ENCODE measurements around the gene DAND5. TPM values are rescaled to one million over a fixed set of nuclear protein-coding genes. Genes with fewer than 3 reads are reported as not detected.
"Not testable (repeated sequence)": the region's sequence is repeated elsewhere in the genome, so short reads cannot be mapped to it uniquely, and the experiment has no call there.

DAND5 gene
- total and polyA plus RNA-seq, 3 experiments from 2014 or later, result not detected

GRCh38 chr19:12953138-12953798 lies 16.1 kb upstream of the DAND5 start:
- Mint-ChIP-seq H3K4me3 (no peak overlapping the region), H3K9me3 (no peaks in the 10 kb centered on the region), H3K27ac (no peak overlapping the region), H3K4me1 (peaks cover 23 to 35% (median 24%) of the 10 kb centered on the region in 3 donors), H3K36me3 (peaks cover 0 to 76% (median 2%) of the 10 kb centered on the region in 3 donors), H3K27me3 (no peaks in the 10 kb centered on the region)
- H3K27ac ChIP-seq (ENCODE audit: low read depth, low read length), result no peak overlapping the region
- no peak for DNase-seq
- CTCF ChIA-PET, result interaction anchor here (0.6 to 4.1 kb wide), 3 partner anchors 12 to 68 kb away, joined by 3 to 20 read pairs (median 4); no protein-coding TSS in a partner anchor
- POLR2A ChIA-PET, result interaction anchor here (0.5 kb wide), 1 partner anchor 768 kb away, joined by 4 read pairs; no protein-coding TSS in a partner anchor
- no peaks in the 10 kb centered on the region for H3K27me3 ChIP-seq (ENCODE audit: insufficient read depth, low read length, poor library complexity, severe bottlenecking)
- H3K4me1 ChIP-seq (ENCODE audit: insufficient read depth, low read length), result peaks cover 15% of the 10 kb centered on the region
- peaks cover 38% of the 10 kb centered on the region for H3K36me3 ChIP-seq (ENCODE audit: insufficient read depth, low read length)
- H3K9me3 ChIP-seq (ENCODE audit: low read length), result no peaks in the 10 kb centered on the region
- no peak overlapping the region for H3K4me3 ChIP-seq (ENCODE audit: low read length)

DNA sequence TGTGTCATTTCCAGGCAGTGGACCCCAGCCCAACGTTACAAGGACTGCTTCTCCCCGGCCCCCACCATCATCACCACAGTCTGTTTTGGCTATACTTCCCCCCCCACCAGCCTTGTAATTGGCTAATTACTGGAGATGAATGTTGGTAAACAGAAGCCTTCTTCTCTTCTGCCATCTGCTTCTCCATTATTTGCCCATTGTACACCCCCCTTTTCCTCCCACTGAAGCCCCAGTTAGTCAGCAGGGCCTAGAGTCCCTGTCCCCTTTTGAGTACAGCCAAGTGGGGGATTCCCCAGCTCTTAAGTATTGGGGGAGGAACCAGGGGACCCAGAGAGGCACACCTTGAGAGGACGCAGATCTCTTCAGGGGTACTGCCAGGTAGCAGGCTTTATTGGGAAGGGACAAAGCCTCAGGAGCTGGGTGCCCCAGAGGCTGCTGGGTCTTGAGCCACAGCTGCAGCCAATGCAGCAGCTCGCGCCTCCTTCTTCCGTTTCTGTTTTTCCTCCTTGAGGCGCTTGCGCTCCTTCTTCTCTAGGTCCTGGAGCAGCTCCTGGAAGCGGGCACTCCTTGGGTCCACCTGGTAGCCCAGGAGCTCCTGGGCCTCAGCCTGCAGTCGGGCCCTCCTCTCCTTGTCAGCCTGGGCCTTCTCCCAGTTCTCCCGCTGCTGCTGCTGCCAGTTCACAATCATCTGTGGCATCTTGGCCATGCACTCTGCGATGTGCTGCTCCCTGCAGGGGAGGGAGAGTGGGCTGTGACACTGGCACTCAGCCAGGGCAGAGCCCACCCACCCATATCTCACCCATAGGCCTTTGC lies 15.4 kb upstream of the DAND5 start:
- H3K4me1 ChIP-seq (ENCODE audit: insufficient read depth, low read length), result peaks cover 15% of the 10 kb centered on the region
- no peaks in the 10 kb centered on the region for H3K9me3 ChIP-seq (ENCODE audit: low read length)
- H3K36me3 ChIP-seq (ENCODE audit: insufficient read depth, low read length), result peaks cover 30% of the 10 kb centered on the region
- ChIA-PET POLR2A (interaction anchor here (0.5 to 0.7 kb wide), 2 partner anchors 8 to 1124 kb away, joined by 3 to 13 read pairs; no protein-coding TSS in a partner anchor), CTCF (interaction anchor here (0.6 to 4.1 kb wide), 4 partner anchors 12 to 69 kb away, joined by 3 to 30 read pairs (median 12); no protein-coding TSS in a partner anchor)
- peak overlapping the region in 5 of 7 donors; percentile 35 to 93 (median 85) for H3K4me3 Mint-ChIP-seq
- H3K27ac Mint-ChIP-seq, result peak overlapping the region in 7 of 8 donors; percentile 50 to 91 (median 65)
- H3K9me3 Mint-ChIP-seq, result no peaks in the 10 kb centered on the region
- DNase-seq, result no peak
- H3K36me3 Mint-ChIP-seq, result peaks cover 0 to 69% (median 2%) of the 10 kb centered on the region in 3 donors
- no peak overlapping the region for H3K4me3 ChIP-seq (ENCODE audit: low read length)
- H3K27me3 Mint-ChIP-seq, result no peaks in the 10 kb centered on the region
- no peaks in the 10 kb centered on the region for H3K27me3 ChIP-seq (ENCODE audit: insufficient read depth, low read length, poor library complexity, severe bottlenecking)
- H3K27ac ChIP-seq (ENCODE audit: low read depth, low read length), result no peak overlapping the region
- peaks cover 23 to 35% (median 24%) of the 10 kb centered on the region in 3 donors for H3K4me1 Mint-ChIP-seq

- H3K4me1 Mint-ChIP-seq, result peaks cover 23 to 35% (median 24%) of the 10 kb centered on the region in 3 donors
- H3K9me3 Mint-ChIP-seq, result no peaks in the 10 kb centered on the region
- H3K9me3 ChIP-seq (ENCODE audit: low read length), result no peaks in the 10 kb centered on the region
- H3K36me3 Mint-ChIP-seq, result peaks cover 0 to 63% (median 2%) of the 10 kb centered on the region in 3 donors
- peak overlapping the region; percentile 51 to 91 (median 67) for H3K27ac Mint-ChIP-seq
- H3K36me3 ChIP-seq (ENCODE audit: insufficient read depth, low read length), result peaks cover 24% of the 10 kb centered on the region
- POLR2A ChIA-PET, result interaction anchor here (0.7 to 1.1 kb wide), 2 partner anchors 8 to 69 kb away, joined by 3 read pairs; no protein-coding TSS in a partner anchor
- H3K4me3 ChIP-seq (ENCODE audit: low read length), result no peak overlapping the region
- peak overlapping the region; percentile 7 to 93 (median 85) for H3K4me3 Mint-ChIP-seq
- no peak overlapping the region for H3K27ac ChIP-seq (ENCODE audit: low read depth, low read length)
- CTCF ChIA-PET, result interaction anchor here (3.8 kb wide), 1 partner anchor 11 kb away, joined by 30 read pairs; no protein-coding TSS in a partner anchor
- H3K27me3 ChIP-seq (ENCODE audit: insufficient read depth, low read length, poor library complexity, severe bottlenecking), result no peaks in the 10 kb centered on the region
- H3K27me3 Mint-ChIP-seq, result no peaks in the 10 kb centered on the region
- DNase-seq, result no peak
- H3K4me1 ChIP-seq (ENCODE audit: insufficient read depth, low read length), result peaks cover 15% of the 10 kb centered on the region
Observed at GRCh38 chr19:12954612-12954962, 14.8 kb upstream of the DAND5 start.

- ChIA-PET CTCF (interaction anchor here (0.8 to 3.8 kb wide), 3 partner anchors 10 to 227 kb away, joined by 3 to 30 read pairs (median 4); no protein-coding TSS in a partner anchor), POLR2A (interaction anchor here (1.1 to 1.8 kb wide), 2 partner anchors 9 to 70 kb away, joined by 3 to 12 read pairs; partner anchors contain the start of gene RAD23A)
- peak overlapping the region; percentile 65 to 95 (median 88) for H3K27ac Mint-ChIP-seq
- not testable (repeated sequence) for H3K4me3 ChIP-seq (ENCODE audit: low read length); H3K27me3 ChIP-seq (ENCODE audit: insufficient read depth, low read length, poor library complexity, severe bottlenecking); H3K27ac ChIP-seq (ENCODE audit: low read depth, low read length); H3K27me3 Mint-ChIP-seq; DNase-seq; H3K9me3 Mint-ChIP-seq; H3K9me3 ChIP-seq (ENCODE audit: low read length)
- H3K36me3 Mint-ChIP-seq, result peaks cover 0 to 53% (median 0%) of the 10 kb centered on the region in 3 donors
- peaks cover 22 to 30% (median 24%) of the 10 kb centered on the region in 3 donors for H3K4me1 Mint-ChIP-seq
- Histone ChIP-seq H3K36me3 (ENCODE audit: insufficient read depth, low read length) (peaks cover 18% of the 10 kb centered on the region), H3K4me1 (ENCODE audit: insufficient read depth, low read length) (peaks cover 15% of the 10 kb centered on the region)
- H3K4me3 Mint-ChIP-seq, result peak overlapping the region; percentile 82 to 93 (median 86)
Observed at GRCh38 chr19:12955575-12955974, 13.8 kb upstream of the DAND5 start.

GRCh38 chr19:12955996-12956395 lies 13.4 kb upstream of the DAND5 start:
- Mint-ChIP-seq H3K9me3 (no peaks in the 10 kb centered on the region), H3K27ac (peak overlapping the region; percentile 65 to 95 (median 88)), H3K27me3 (no peaks in the 10 kb centered on the region), H3K4me1 (peaks cover 22 to 30% (median 24%) of the 10 kb centered on the region in 3 donors), H3K36me3 (peaks cover 0 to 49% (median 0%) of the 10 kb centered on the region in 3 donors), H3K4me3 (peak overlapping the region; percentile 82 to 93 (median 86))
- H3K27me3 ChIP-seq (ENCODE audit: insufficient read depth, low read length, poor library complexity, severe bottlenecking), result no peaks in the 10 kb centered on the region
- no peak for DNase-seq
- H3K4me1 ChIP-seq (ENCODE audit: insufficient read depth, low read length), result peaks cover 15% of the 10 kb centered on the region
- peaks cover 18% of the 10 kb centered on the region for H3K36me3 ChIP-seq (ENCODE audit: insufficient read depth, low read length)
- ChIA-PET CTCF (interaction anchor here (0.8 to 3.8 kb wide), 4 partner anchors 10 to 226 kb away, joined by 3 to 30 read pairs (median 4); no protein-coding TSS in a partner anchor), POLR2A (interaction anchor here (0.5 to 1.8 kb wide), 3 partner anchors 9 to 240 kb away, joined by 3 to 12 read pairs (median 3); partner anchors contain the start of gene RAD23A)
- H3K4me3 ChIP-seq (ENCODE audit: low read length), result peak overlapping the region; percentile 73
- H3K9me3 ChIP-seq (ENCODE audit: low read length), result no peaks in the 10 kb centered on the region
- H3K27ac ChIP-seq (ENCODE audit: low read depth, low read length), result no peak overlapping the region

DNA sequence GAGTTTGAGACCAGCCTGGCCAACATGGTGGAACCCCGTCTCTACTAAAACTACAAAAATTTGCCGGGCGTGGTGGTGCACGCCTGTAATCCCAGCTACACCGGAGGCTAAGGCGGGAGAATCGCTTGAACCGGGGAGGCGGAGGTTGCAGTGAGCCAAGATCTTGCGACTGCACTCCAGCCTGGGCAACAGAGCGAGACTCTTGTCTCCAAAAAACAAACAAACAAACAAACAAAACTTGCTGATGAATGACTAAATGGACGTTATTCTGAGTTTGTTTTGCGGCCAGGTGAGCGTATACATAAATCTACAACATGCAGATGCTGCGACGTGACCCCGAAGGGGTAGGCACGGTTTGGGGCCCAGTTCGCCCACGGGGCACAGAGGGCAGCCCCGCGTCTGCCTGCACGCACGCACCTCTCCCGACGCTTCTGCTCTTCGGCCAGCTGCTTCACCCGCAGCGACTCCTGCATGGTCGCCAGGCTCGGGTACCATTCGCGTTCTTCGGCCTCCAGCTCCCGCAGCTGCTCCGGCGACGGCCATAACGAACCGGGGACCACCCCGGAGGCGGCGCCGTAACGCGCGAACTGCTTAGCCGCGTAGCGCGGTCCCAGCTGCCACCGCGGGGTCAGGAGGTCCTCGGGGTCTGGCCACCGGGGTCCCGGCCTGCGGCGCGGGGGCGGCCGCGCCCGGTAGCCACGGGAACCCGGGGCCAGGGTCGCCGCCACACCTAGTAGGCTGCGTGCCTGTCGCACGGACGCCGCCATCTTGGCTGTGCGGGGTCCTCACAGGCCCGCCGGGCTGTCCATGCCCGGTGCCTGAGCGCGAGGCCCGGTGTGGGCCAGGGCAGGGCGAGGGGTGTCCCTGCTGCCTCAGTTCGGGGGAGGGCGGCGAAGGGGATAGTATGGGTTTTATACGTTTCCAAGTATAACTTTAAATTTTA lies 12.7 kb upstream of the DAND5 start, which contains the start of gene GADD45GIP1:
Gene GADD45GIP1 (minus strand): TSS at position 778 of the 943 bp plus-strand sequence. CDS start 11 bp downstream, at position 767.
- CTCF ChIA-PET, result interaction anchor here (0.9 to 3.8 kb wide), 4 partner anchors 9 to 71 kb away, joined by 3 to 30 read pairs (median 4); no protein-coding TSS in a partner anchor
- H3K9me3 ChIP-seq (ENCODE audit: low read length), result no peaks in the 10 kb centered on the region
- Mint-ChIP-seq H3K27me3 (no peaks in the 10 kb centered on the region), H3K9me3 (no peaks in the 10 kb centered on the region), H3K4me1 (peaks cover 22 to 30% (median 24%) of the 10 kb centered on the region in 3 donors), H3K27ac (peak within 1 kb of the TSS; percentile 65 to 95 (median 92)), H3K4me3 (peak within 1 kb of the TSS; percentile 86 to 93 (median 89)), H3K36me3 (peaks cover 0 to 42% (median 0%) of the 10 kb centered on the region in 3 donors)
- no peaks in the 10 kb centered on the region for H3K27me3 ChIP-seq (ENCODE audit: insufficient read depth, low read length, poor library complexity, severe bottlenecking)
- H3K4me3 ChIP-seq (ENCODE audit: low read length), result peak within 1 kb of the TSS; percentile 73
- POLR2A ChIA-PET, result interaction anchor here (0.5 to 1.8 kb wide), 4 partner anchors 9 to 241 kb away, joined by 3 to 12 read pairs (median 4); partner anchors contain the start of gene RAD23A
- DNase-seq, result peak; percentile 63 to 85 (median 75)
- H3K4me1 ChIP-seq (ENCODE audit: insufficient read depth, low read length), result peaks cover 15% of the 10 kb centered on the region
- H3K36me3 ChIP-seq (ENCODE audit: insufficient read depth, low read length), result peaks cover 16% of the 10 kb centered on the region
- H3K27ac ChIP-seq (ENCODE audit: low read depth, low read length), result peak within 1 kb of the TSS; percentile 67

Data from CD8-positive, alpha-beta memory T cell (primary cell).